BLaER1 (cell line): Measurements from ENCODE around the gene TLX2.
A peak's percentile ranks its signal among the peaks of the same experiment; 100 is the strongest.
"Not testable (repeated sequence)": the region's sequence is repeated elsewhere in the genome, so short reads cannot be mapped to it uniquely, and the experiment has no call there.

Source experiments
- H3K27ac ChIP-seq: shearing (Covaris generic); formaldehyde crosslinking; 2 replicates; pipeline ENCODE4 v1.8.1; 2022
- H3K27me3 ChIP-seq: shearing (Covaris generic); formaldehyde crosslinking; 2 replicates; pipeline ENCODE4 v1.8.1; 2022
- H3K36me3 ChIP-seq: shearing (Covaris generic); formaldehyde crosslinking; 2 replicates; pipeline ENCODE4 v1.8.1; 2022
- H3K4me1 ChIP-seq: shearing (Covaris generic); formaldehyde crosslinking; 2 replicates; pipeline ENCODE4 v1.8.1; 2022
- H3K4me2 ChIP-seq: shearing (Covaris generic); formaldehyde crosslinking; 2 replicates; pipeline ENCODE4 v1.8.1; 2022
- H3K4me3 ChIP-seq: shearing (Covaris generic); formaldehyde crosslinking; 2 replicates; pipeline ENCODE4 v1.8.1; 2022
- H3K9ac ChIP-seq: shearing (Covaris generic); formaldehyde crosslinking; 2 replicates; pipeline ENCODE4 v1.8.1; 2022
- H3K9me3 ChIP-seq: shearing (Covaris generic); formaldehyde crosslinking; 2 replicates; pipeline ENCODE4 v1.8.1; 2022
- H4K20me1 ChIP-seq: shearing (Covaris generic); formaldehyde crosslinking; 2 replicates; pipeline ENCODE4 v1.8.1; 2022
- Cebpa-rat ChIP-seq: shearing (Covaris generic); IDR thresholded peaks from 2 replicates; pipeline ENCODE4 v1.8.1; 2022

The TLX2 gene

DNA sequence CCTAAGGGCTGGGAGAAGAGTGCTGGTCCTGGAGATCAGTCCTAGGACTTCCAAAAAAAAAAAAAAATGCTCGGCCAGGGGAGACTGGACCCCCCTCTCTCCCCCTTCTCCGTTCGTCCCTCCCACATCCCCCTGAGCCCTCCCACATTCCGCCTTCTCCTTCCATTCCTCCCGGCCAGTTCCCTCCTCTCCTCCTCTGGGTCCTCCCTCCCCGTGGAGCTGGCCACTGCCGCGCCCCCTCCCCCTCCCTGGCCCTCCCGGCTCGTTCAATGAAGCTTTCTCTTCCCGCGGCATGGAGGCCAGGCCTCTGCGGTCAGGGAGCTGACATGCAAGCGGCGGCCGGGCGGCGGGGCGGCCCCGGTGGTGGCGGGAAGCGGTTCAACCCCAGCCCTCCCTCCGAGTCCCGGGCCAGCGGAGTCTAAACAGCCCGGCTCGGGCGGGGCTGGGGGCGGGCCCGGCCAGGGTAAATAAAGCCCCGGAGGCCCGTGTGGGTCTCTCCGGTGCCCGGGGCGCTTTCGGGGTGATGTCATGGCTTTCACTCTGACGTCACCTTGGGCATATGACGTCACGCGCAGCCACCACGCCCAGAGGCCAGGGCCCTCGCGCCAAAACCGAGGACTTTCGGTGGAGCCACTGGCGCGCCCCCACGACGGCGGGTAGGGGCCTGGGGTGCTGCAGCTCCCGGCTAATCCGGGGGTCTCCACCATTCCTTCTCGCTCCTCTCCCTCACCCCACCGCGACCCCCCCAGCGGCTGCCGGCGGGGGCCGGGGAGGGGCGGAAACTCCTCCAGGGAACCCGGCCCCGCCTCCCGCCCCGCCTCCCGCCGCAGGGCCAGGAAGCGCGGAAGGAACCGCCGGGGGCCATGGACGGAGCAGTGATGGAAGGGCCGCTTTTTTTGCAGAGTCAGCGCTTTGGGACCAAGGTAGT lies 39.9 kb downstream of the TLX2 start, which contains the start of the genes DOK1 and LOXL3:
TSS of gene DOK1 (plus strand) at position 829 of the 928 bp plus-strand sequence. CDS start at position 864, 35 bp downstream.
TSS of gene LOXL3 (minus strand) at position 51 of the 928 bp plus-strand sequence. CDS start 1,308 bp downstream, outside the sequence.
- Histone ChIP-seq H3K9ac (peak within 1 kb of the TSS; percentile 82), H3K4me3 (peak within 1 kb of the TSS; percentile 92), H3K36me3 (peaks cover 24% of the 10 kb centered on the region), H3K27ac (peak within 1 kb of the TSS; percentile 80), H3K27me3 (peaks cover 26% of the 10 kb centered on the region), H4K20me1 (peaks cover 31% of the 10 kb centered on the region), H3K4me1 (peaks cover 33% of the 10 kb centered on the region), H3K4me2 (peak within 1 kb of the TSS; percentile 97), H3K9me3 (peaks cover 10% of the 10 kb centered on the region)
- TF ChIP-seq Cebpa-rat, result no peak

DNA sequence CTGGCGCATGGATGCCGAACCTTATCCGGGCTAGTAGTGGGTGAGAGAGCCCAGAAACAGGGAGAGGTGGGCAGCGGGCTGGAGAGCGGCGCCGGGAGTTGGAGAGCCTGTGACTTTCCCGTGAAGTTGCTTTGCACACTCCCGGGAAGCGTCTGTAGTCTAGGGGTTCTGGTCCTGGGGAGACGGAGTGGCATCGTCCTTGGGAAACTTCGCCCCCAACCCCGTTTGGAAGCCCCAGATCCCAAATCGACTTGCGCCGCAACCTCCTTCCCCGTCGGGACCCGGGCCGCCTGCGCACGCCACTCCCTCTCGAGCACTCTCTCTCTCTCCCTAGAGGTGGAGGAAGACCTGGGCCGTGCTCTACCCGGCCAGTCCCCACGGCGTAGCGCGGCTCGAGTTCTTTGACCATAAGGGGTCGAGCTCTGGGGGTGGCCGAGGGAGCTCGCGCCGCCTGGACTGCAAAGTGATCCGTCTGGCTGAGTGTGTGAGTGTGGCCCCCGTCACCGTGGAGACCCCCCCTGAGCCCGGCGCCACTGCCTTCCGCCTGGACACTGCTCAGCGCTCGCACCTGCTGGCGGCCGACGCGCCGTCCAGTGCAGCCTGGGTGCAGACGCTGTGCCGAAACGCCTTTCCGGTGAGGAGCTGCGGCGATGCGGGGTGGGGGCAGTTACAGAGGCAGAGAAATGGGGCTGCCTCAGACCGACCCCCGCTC lies 40.7 kb downstream of the TLX2 start:
- H3K9me3 ChIP-seq, result peaks cover 2% of the 10 kb centered on the region; the same call in 1 of the 2 replicates
- peaks cover 20% of the 10 kb centered on the region for H3K36me3 ChIP-seq
- peak overlapping the region; percentile 82 for H3K9ac ChIP-seq
- peak overlapping the region; percentile 80 for H3K27ac ChIP-seq
- H4K20me1 ChIP-seq, result peaks cover 31% of the 10 kb centered on the region
- H3K4me1 ChIP-seq, result peaks cover 33% of the 10 kb centered on the region
- TF ChIP-seq Cebpa-rat, result no peak
- peak overlapping the region; percentile 97 for H3K4me2 ChIP-seq
- peak overlapping the region; percentile 92 for H3K4me3 ChIP-seq
- H3K27me3 ChIP-seq, result peaks cover 18% of the 10 kb centered on the region

DNA sequence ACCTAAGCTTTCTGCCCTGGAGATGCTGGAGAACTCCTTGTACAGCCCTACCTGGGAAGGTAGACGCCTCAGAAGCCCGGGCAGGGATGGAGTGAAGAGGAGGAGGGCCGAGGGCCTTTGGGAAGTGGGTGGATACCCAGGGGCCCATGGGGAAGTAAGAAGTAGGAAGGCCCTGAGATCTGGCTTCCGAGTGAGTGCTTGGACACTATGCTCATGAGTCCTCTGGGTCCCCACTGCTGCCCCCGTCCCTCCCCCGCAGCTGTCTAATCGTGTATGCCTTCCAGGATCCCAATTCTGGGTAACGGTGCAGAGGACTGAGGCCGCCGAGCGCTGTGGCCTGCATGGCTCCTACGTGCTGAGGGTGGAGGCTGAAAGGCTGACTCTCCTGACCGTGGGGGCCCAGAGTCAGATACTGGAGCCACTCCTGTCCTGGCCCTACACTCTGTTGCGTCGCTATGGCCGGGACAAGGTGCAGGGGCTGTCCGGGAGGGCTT lies 41.4 kb downstream of the TLX2 start:
- H3K36me3 ChIP-seq, result peaks cover 20% of the 10 kb centered on the region
- H3K4me1 ChIP-seq, result peaks cover 39% of the 10 kb centered on the region
- no peak for TF ChIP-seq Cebpa-rat
- peak overlapping the region; percentile 97 for H3K4me2 ChIP-seq
- peak overlapping the region; percentile 92 for H3K4me3 ChIP-seq
- H3K27ac ChIP-seq, result no peak overlapping the region
- H3K27me3 ChIP-seq, result peaks cover 13% of the 10 kb centered on the region
- H3K9ac ChIP-seq, result peak overlapping the region; percentile 82
- H4K20me1 ChIP-seq, result peaks cover 31% of the 10 kb centered on the region
- H3K9me3 ChIP-seq, result no peaks in the 10 kb centered on the region

DNA sequence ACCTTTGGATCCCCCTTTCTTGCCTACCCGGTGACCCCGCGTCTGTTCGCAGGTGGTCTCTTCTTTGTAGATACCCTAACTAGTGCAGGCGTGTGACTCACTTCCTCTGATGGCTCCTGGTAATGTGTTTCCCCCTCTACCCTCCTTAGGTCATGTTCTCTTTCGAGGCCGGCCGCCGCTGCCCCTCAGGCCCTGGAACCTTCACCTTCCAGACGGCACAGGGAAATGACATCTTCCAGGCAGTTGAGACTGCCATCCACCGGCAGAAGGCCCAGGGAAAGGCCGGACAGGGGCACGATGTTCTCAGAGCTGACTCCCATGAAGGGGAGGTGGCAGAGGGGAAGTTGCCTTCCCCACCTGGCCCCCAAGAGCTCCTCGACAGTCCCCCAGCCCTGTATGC lies 41.9 kb downstream of the TLX2 start:
- Histone ChIP-seq H3K9me3 (no peaks in the 10 kb centered on the region), H3K27ac (no peak overlapping the region), H3K4me2 (peak overlapping the region; percentile 97; the same call in 1 of the 2 replicates), H3K9ac (no peak overlapping the region), H3K4me1 (peaks cover 40% of the 10 kb centered on the region), H4K20me1 (peaks cover 31% of the 10 kb centered on the region), H3K27me3 (peaks cover 9% of the 10 kb centered on the region), H3K36me3 (peaks cover 20% of the 10 kb centered on the region), H3K4me3 (no peak overlapping the region)
- no peak for TF ChIP-seq Cebpa-rat

DNA sequence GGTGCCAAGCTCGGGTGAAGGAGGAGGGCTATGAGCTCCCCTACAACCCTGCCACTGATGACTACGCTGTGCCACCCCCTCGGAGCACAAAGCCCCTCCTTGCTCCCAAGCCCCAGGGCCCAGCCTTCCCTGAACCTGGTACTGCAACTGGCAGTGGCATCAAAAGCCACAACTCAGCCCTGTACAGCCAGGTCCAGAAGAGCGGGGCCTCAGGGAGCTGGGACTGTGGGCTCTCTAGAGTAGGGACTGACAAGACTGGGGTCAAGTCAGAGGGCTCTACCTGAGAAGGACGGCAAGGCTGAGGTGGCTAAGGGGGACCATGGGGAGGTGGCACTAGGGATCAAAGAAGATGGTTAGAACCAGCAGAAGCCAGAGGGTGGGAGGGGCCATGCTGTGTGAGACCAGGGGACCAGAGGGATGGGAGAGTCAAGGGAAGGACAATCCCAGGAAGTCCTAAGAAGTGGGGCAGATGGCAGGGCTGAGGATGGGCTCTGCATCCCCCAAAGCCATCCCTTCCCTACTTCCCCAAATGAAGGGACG lies 42.7 kb downstream of the TLX2 start:
- no peak overlapping the region for H3K9ac ChIP-seq

DNA sequence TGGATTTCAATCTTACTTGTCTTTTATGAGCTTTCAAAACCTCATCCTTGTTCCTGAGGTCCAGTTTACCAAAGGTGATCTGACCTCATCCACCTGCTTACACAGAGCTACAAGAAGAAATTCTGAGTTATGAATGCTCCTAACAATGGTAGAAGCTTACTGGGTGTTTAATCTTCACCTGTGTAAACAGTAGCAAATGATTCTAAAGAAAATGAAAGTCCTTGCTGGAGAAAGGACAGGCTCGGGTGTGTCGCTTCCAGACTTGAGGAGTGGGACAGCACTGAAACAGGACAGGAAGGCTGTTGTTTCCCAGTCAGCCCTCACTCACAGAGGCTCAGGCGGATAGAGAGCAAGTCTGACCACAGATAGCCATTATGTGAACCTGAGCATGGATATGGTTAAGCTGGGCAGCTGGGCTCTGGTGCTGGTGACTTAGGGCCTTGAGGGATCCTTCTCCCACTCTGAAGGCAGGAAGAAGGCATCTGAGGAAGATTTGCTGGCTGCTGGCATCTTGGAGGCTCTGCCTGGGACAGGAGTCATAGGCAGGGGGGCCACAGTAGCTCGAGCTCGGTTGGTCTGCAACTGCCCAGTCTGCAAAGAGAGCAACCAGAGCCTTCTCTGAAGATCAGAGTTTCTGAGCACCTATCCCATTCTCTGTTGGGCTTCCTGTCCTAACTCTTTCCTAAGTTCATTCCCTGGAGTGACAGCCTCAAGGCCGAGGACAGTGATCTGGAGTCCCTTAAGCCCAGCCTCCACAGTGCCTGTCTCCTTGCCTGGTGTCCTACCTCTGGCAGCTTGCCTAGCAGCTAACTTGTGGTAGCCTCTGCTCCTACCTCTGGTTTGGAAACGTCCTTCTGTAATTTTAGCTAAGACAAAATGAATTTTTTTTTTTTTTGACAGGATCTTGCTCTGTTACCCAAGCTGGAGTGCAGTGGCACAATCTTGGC lies 44.3 kb downstream of the TLX2 start:
- no peaks in the 10 kb centered on the region for H3K9me3 ChIP-seq
- 0 out of 2 replicates have a peak, but pooled peaks cover 3% of the 10 kb centered on the region for H3K27me3 ChIP-seq
- peaks cover 31% of the 10 kb centered on the region for H4K20me1 ChIP-seq
- H3K9ac ChIP-seq, result no peak overlapping the region
- H3K4me1 ChIP-seq, result peaks cover 23% of the 10 kb centered on the region
- H3K4me2 ChIP-seq, result no peak overlapping the region
- H3K4me3 ChIP-seq, result no peak overlapping the region
- H3K27ac ChIP-seq, result no peak overlapping the region
- peaks cover 20% of the 10 kb centered on the region for H3K36me3 ChIP-seq
- TF ChIP-seq Cebpa-rat, result no peak

More for the DNA sequence above, 42.7 kb downstream of the TLX2 start:
- peaks cover 20% of the 10 kb centered on the region for H3K36me3 ChIP-seq
- H4K20me1 ChIP-seq, result peaks cover 31% of the 10 kb centered on the region
- no peaks in the 10 kb centered on the region for H3K9me3 ChIP-seq
- no peak overlapping the region for H3K4me3 ChIP-seq
- no peak overlapping the region for H3K4me2 ChIP-seq
- peaks cover 35% of the 10 kb centered on the region for H3K4me1 ChIP-seq
- no peak overlapping the region for H3K27ac ChIP-seq
- no peak for TF ChIP-seq Cebpa-rat
- H3K27me3 ChIP-seq, result 0 out of 2 replicates have a peak, but pooled peaks cover 3% of the 10 kb centered on the region

DNA sequence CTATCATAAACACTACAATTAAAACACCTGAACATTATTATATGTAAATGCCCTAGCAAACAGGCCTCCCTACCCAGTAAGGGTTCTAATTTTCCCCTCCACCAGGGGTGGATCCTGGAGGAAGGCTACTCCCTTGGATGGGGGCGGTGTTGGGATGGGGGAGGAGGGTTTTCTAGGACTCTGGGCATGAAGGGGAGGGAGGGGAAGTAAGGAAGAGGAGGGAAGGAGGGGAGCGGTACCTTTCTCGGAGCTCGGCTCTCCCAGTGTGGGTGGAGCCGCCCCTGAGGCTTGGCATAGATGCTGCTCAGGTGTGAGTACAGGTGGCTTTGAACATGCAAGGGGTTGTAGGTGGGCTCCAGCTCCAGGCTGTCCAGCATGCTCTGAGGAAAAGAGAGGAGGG lies 45.7 kb downstream of the TLX2 start:
- no peak for TF ChIP-seq Cebpa-rat
- 0 out of 2 replicates have a peak, but pooled peaks cover 3% of the 10 kb centered on the region for H3K27me3 ChIP-seq
- H3K27ac ChIP-seq, result no peak overlapping the region
- 0 out of 2 replicates have a peak overlapping the region, but pooled peaks have one; percentile 24 for H3K4me2 ChIP-seq
- no peaks in the 10 kb centered on the region for H3K9me3 ChIP-seq
- peaks cover 20% of the 10 kb centered on the region for H3K4me1 ChIP-seq
- no peak overlapping the region for H3K9ac ChIP-seq
- H4K20me1 ChIP-seq, result peaks cover 31% of the 10 kb centered on the region
- peaks cover 20% of the 10 kb centered on the region for H3K36me3 ChIP-seq
- H3K4me3 ChIP-seq, result no peak overlapping the region

DNA sequence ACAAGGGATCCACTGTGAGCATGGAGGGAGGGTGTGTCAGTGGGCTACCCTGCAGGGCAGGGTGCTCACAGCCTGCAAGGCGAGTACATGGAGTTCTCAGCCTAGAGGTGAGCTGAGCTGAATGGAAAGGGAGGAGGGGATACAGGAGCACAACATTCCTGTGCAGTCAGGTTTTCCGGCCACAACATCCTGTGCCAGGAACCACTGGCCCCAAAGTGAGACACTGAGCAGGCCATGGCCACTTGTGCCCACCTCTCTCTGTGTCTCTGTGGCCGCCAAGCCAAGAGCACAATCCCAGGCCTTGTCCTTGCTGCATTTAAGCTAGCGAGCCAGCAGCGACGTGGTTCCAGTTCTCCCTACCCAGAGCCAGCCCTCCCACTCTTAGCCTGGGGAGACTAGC lies 46.3 kb downstream of the TLX2 start:
- Histone ChIP-seq H3K4me3 (no peak overlapping the region), H3K4me2 (peak overlapping the region; percentile 24; the same call in 1 of the 2 replicates), H3K27me3 (0 out of 2 replicates have a peak, but pooled peaks cover 3% of the 10 kb centered on the region), H3K9me3 (no peaks in the 10 kb centered on the region), H3K27ac (no peak overlapping the region), H4K20me1 (peaks cover 26% of the 10 kb centered on the region), H3K36me3 (peaks cover 20% of the 10 kb centered on the region), H3K9ac (no peak overlapping the region), H3K4me1 (peaks cover 15% of the 10 kb centered on the region)
- no peak for TF ChIP-seq Cebpa-rat

DNA sequence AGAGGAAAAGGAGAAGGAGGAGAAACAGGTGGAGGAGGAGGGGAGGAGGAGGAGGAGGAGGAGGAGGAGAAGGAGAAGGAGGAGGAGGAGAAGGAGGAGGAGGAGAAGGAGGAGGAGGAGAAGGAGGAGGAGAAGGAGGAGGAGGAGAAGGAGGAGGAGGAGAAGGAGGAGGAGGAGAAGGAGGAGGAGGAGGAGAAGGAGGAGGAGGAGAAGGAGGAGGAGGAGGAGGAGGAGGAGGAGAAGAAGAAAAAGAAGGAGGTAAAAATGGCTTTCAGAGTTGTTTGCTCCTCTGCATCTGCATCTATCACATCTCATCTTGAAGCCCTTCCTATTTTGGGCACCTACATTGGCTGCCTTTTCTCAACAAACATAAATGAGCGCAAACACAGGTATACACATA lies 46.8 kb downstream of the TLX2 start:
- peaks cover 21% of the 10 kb centered on the region for H4K20me1 ChIP-seq
- H3K36me3 ChIP-seq, result peaks cover 19% of the 10 kb centered on the region
- H3K27ac ChIP-seq, H3K9me3 ChIP-seq, H3K4me2 ChIP-seq, H3K27me3 ChIP-seq, H3K4me3 ChIP-seq, H3K9ac ChIP-seq: not testable (repeated sequence)
- H3K4me1 ChIP-seq, result peaks cover 12% of the 10 kb centered on the region
